Endothelial cell of umbilical vein (primary cell): ENCODE data around the gene PRDM2. TPM values are rescaled to one million over a fixed set of nuclear protein-coding genes. Genes with fewer than 3 reads are reported as not detected.

Source experiments
- BruUV-seq: library from RNA; stranded (reverse); fragments of 400-500 nt; replicated peaks from 2 replicates; lab custom pipeline; 2021; lab: Mats Ljungman, UMichigan
- CTCF ChIA-PET: fragments of 300-600, 350-600 bp; sonication (Branson Sonifier 250); formaldehyde crosslinking; loops from one replicate; lab custom pipeline; 2021; ENCODE audit warnings: antibody characterized with exemption, inconsistent platforms; lab: Charles Lee
- POLR2A ChIA-PET: fragments of 300-600, 350-600 bp; sonication (Branson Sonifier 250); formaldehyde crosslinking; loops from one replicate; lab custom pipeline; 2021; ENCODE audit warnings: antibody characterized with exemption, inconsistent platforms; lab: Charles Lee
- DNase-seq: peaks from one replicate; pipeline ENCODE4 v3.0.0-alpha.2; 2011; ENCODE audit warnings: low read depth, low spot score
- FAIRE-seq: peaks from 2 replicates; lab custom pipeline; 2011; peaks lifted over from hg19 to GRCh38; lab: Jason Lieb, UNC
- H2AFZ ChIP-seq: 2 replicates; pipeline ENCODE4 v1.6.0; 2012; ENCODE audit warnings: low read depth, low read length, control low read depth, inconsistent platforms
- H3K27ac ChIP-seq: 2 replicates; pipeline ENCODE4 v1.5.1; 2011; ENCODE audit warnings: low read depth, mild to moderate bottlenecking, control low read depth, low read length, moderate library complexity; ENCODE audit not compliant: insufficient read depth
- H3K27me3 ChIP-seq, 2 experiments: 2 replicates each; pipeline versions ENCODE4 v1.6.0 to v1.6.1; 2011; ENCODE audit warnings: low read length in 2 of 2, mixed read lengths in 1 of 2; ENCODE audit not compliant: control insufficient read depth in 2 of 2, insufficient read depth in 2 of 2
- H3K36me3 ChIP-seq, 2 experiments: 2 replicates in 1 of 2; 3 replicates in 1 of 2; pipeline ENCODE4 v1.5.1; 2011; ENCODE audit warnings: low read length in 2 of 2, mild to moderate bottlenecking in 1 of 2, moderate library complexity in 1 of 2; ENCODE audit not compliant: control insufficient read depth in 2 of 2, insufficient read depth in 2 of 2; ENCODE audit errors: extremely low read depth in 1 of 2
- H3K4me1 ChIP-seq: 3 replicates; pipeline ENCODE4 v1.5.1; 2011; ENCODE audit warnings: mild to moderate bottlenecking, low read length; ENCODE audit not compliant: control insufficient read depth, insufficient read depth; ENCODE audit errors: extremely low read depth
- H3K4me2 ChIP-seq: 2 replicates; pipeline ENCODE4 v1.6.1; 2011; ENCODE audit warnings: low read length, control low read depth, mixed read lengths; ENCODE audit not compliant: insufficient read depth
- H3K4me3 ChIP-seq, 3 experiments: fragments of 200-600 bp in 1 of 3; sonication (generic), shearing (Covaris generic) in 1 of 3; replicated peaks in 1 of 3; 2 replicates each; pipeline ENCODE4 v1.5.1; 2011 to 2016; ENCODE audit warnings: control low read depth in 3 of 3, low read length in 3 of 3, mild to moderate bottlenecking in 2 of 3, inconsistent platforms in 1 of 3, low read depth in 1 of 3, moderate library complexity in 1 of 3; ENCODE audit not compliant: insufficient read depth in 1 of 3
- H3K79me2 ChIP-seq: 2 replicates; pipeline ENCODE4 v1.6.0; 2012; ENCODE audit warnings: low read length, inconsistent platforms; ENCODE audit not compliant: control insufficient read depth, insufficient read depth
- H3K9ac ChIP-seq: replicated peaks from 2 replicates; pipeline ENCODE3; 2011; ENCODE audit warnings: low read length, control low read depth; ENCODE audit not compliant: insufficient read depth; ENCODE audit errors: extremely low read depth
- H3K9me1 ChIP-seq: replicated peaks from 3 replicates; pipeline ENCODE4 v1.6.0; 2011; ENCODE audit warnings: mild to moderate bottlenecking, low read length; ENCODE audit not compliant: control insufficient read depth, insufficient read depth; ENCODE audit errors: extremely low read depth
- H3K9me3 ChIP-seq: replicated peaks from 2 replicates; pipeline ENCODE4 v1.5.1; 2012; ENCODE audit warnings: low read length, inconsistent platforms; ENCODE audit not compliant: control insufficient read depth, insufficient read depth
- H4K20me1 ChIP-seq: replicated peaks from 2 replicates; pipeline ENCODE3; 2011; ENCODE audit warnings: mild to moderate bottlenecking, low read length; ENCODE audit not compliant: control insufficient read depth, insufficient read depth; ENCODE audit errors: extremely low read depth
- EZH2 ChIP-seq: IDR thresholded peaks from 2 replicates; pipeline ENCODE4 v1.6.1; 2012; ENCODE audit warnings: borderline replicate concordance, low read depth, mild to moderate bottlenecking, moderate library complexity, low read length, inconsistent platforms; ENCODE audit not compliant: severe bottlenecking
- FOS ChIP-seq: IDR thresholded peaks from 2 replicates; pipeline ENCODE4 v1.6.1; 2011; ENCODE audit warnings: mild to moderate bottlenecking, low read length, moderate library complexity, borderline replicate concordance; ENCODE audit not compliant: insufficient read depth
- GATA2 ChIP-seq: IDR thresholded peaks from 2 replicates; pipeline ENCODE4 v1.7.0; 2011; ENCODE audit warnings: low read depth, mild to moderate bottlenecking, moderate library complexity, mixed read lengths, low read length; ENCODE audit not compliant: insufficient read length, insufficient read depth
- JUN ChIP-seq: IDR thresholded peaks from 2 replicates; pipeline ENCODE4 v1.6.1; 2011; ENCODE audit warnings: borderline replicate concordance, low read depth; ENCODE audit not compliant: insufficient read length, insufficient read depth
- MYC ChIP-seq: IDR thresholded peaks from one replicate; pipeline ENCODE4 v1.6.1; 2011; ENCODE audit warnings: mild to moderate bottlenecking, low read depth, low read length
- POLR2A ChIP-seq: IDR thresholded peaks from 2 replicates; pipeline ENCODE4 v1.6.1; 2012; ENCODE audit warnings: low read depth, mild to moderate bottlenecking, control low read depth, low read length
- POLR2AphosphoS5 ChIP-seq: IDR thresholded peaks from 2 replicates; pipeline ENCODE4 v1.6.1; 2012; ENCODE audit warnings: low read depth, mild to moderate bottlenecking, control low read depth, low read length, moderate library complexity; ENCODE audit not compliant: insufficient read depth
- dilution Hi-C: fragments of 300-500 bp; cut with MboI; formaldehyde crosslinking; loops from one replicate; pipeline ENCODE4 v1.15.0; 2019; ENCODE audit warnings: low sequenced_read_pairs; ENCODE audit not compliant: extremely low pct_ligation_motif_present
- intact Hi-C: fragments of 100-400 bp; cut with micrococcal nuclease; formaldehyde crosslinking; loops from one replicate; pipeline ENCODE4 v1.10.0; 2022
- polyA plus RNA-seq, 4 experiments: library from polyadenylated mRNA; depleted of rRNA in 3 of 4; stranded (reverse) in 3 of 4; unstranded in 1 of 4; fragments of >200 nt; gene quantifications; 2 replicates each; pipeline versions ENCODE4 v1.2.1 to v1.2.3, GENCODE V29; 2011 to 2012; ENCODE audit warnings: missing spikeins in 1 of 4
- total RNA-seq: library from RNA; stranded (reverse); gene quantifications from 2 replicates; pipeline ENCODE4 v1.2.3, GENCODE V29; 2021
- TF ChIP-seq, protein P1 (sequence below): IDR thresholded peaks from 2 replicates; pipeline ENCODE4 v1.6.1; 2011; ENCODE audit not compliant: insufficient read depth, insufficient read length
- TF ChIP-seq, protein P2 (sequence below), 2 donors: IDR thresholded peaks; 1 replicate in 1 of 2; 2 replicates in 1 of 2; pipeline ENCODE4 v1.5.1; 2011; ENCODE audit warnings: low read length in 2 of 2, mild to moderate bottlenecking in 2 of 2, moderate library complexity in 2 of 2, control low read depth in 1 of 2, inconsistent platforms in 1 of 2, low read depth in 1 of 2; ENCODE audit not compliant: insufficient read depth in 1 of 2; ENCODE audit errors: extremely low read depth in 1 of 2

Gene PRDM2
- total and polyA plus RNA-seq, 2 donors (not counting 3 experiments of a cell fraction or from before 2014, with no cell fraction given): 11.3 to 35.7 TPM

DNA sequence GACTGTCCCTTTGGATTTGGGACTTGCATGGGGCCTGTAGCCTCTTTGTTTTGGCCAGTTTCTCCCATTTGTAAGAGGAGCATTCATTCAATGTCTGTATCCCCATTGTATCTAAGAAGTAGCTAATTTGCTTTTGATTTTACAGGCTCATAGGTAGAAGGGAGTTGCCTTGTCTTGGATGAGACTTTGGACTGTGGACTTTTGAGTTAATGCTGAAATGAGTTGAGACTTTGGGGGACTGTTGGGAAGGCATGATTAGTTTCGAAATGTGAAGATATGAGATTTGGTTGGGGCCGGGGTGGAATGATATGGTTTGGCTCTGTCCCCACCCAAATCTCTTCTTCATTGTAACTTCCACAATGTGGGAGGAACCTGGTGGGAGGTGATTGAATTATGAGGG is 151.7 kb downstream of the PRDM2 start:
- Histone ChIP-seq H3K27me3 (no peaks in the 10 kb centered on the region), H4K20me1 (no peaks in the 10 kb centered on the region), H2AFZ (no peak overlapping the region), H3K9me3 (no peaks in the 10 kb centered on the region), H3K9me1 (no peaks in the 10 kb centered on the region), H3K27ac (no peak overlapping the region), H3K36me3 (no peaks in the 10 kb centered on the region), H3K4me2 (no peak overlapping the region), H3K9ac (no peak overlapping the region), H3K4me3 (no peak overlapping the region), H3K79me2 (no peaks in the 10 kb centered on the region), H3K4me1 (no peaks in the 10 kb centered on the region)
- intact Hi-C loops (no loop called here), dilution Hi-C loops (no loop called here)
- POLR2A ChIA-PET: no interaction called here
- CTCF ChIA-PET: no interaction called here
- FAIRE-seq: no peak
- DNase-seq: no peak
- no TSS peak for BruUV-seq
- TF ChIP-seq EZH2 (no peak), POLR2A (no peak), POLR2AphosphoS5 (no peak), GATA2 (no peak), MYC (no peak), JUN (no peak), FOS (no peak)
- TF ChIP-seq, protein P1, sequence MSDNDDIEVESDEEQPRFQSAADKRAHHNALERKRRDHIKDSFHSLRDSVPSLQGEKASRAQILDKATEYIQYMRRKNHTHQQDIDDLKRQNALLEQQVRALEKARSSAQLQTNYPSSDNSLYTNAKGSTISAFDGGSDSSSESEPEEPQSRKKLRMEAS: no peak
- TF ChIP-seq, protein P2, sequence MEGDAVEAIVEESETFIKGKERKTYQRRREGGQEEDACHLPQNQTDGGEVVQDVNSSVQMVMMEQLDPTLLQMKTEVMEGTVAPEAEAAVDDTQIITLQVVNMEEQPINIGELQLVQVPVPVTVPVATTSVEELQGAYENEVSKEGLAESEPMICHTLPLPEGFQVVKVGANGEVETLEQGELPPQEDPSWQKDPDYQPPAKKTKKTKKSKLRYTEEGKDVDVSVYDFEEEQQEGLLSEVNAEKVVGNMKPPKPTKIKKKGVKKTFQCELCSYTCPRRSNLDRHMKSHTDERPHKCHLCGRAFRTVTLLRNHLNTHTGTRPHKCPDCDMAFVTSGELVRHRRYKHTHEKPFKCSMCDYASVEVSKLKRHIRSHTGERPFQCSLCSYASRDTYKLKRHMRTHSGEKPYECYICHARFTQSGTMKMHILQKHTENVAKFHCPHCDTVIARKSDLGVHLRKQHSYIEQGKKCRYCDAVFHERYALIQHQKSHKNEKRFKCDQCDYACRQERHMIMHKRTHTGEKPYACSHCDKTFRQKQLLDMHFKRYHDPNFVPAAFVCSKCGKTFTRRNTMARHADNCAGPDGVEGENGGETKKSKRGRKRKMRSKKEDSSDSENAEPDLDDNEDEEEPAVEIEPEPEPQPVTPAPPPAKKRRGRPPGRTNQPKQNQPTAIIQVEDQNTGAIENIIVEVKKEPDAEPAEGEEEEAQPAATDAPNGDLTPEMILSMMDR (IDR thresholded peaks at IDR 0.05; ENCODE audit: extremely low read depth in 1 of 2, insufficient read depth in 1 of 2, low read depth in 1 of 2, low read length in 2 of 2): no peak
